GM12874 (cell line): ENCODE data around the gene NQO2.

Source experiments
- CTCF ChIP-seq: IDR thresholded peaks from 2 replicates; pipeline ENCODE4 v1.5.1; 2011; ENCODE audit warnings: low read depth, mild to moderate bottlenecking, control low read depth, low read length, moderate library complexity; ENCODE audit not compliant: insufficient read depth

The NQO2 gene

DNA sequence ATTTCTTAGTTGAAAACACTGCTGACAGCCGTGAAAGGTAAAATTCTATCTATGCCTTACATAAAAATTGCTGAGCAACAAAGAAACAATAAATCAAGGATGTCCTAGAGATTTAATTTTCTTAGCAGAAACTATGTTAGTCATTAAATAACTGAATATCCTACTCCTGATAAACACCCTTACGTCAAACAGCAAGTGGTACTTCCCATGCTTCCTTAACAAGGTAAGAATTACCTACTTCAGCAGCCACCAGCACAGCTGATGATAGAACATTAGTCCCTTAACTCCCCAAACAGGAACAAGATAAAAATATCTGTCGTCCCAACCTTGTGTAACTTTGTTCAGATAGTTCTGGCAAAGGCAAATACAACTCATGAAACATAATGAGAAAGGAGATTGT, 37.1 kb upstream of the NQO2 start:
- TF ChIP-seq CTCF, result no peak

DNA sequence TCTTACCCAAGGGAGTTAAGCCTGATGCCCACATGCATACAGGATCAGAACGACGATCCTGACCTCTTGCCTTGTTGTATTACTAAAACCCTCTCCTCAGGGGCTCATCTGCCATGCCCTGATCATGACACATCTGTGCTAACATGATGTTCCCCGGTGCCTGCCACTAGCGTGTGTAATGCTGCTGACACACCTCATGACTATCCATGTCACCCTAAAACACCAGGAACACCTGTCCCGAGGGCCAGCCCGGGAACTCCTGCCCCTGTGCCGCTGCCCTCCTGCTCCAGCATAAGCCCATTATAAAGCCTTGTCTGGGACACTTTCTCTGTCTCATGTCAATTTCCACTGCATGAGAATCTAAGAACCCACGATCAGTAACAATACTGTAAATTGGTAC, 35.9 kb upstream of the NQO2 start:
- no peak for TF ChIP-seq CTCF

DNA sequence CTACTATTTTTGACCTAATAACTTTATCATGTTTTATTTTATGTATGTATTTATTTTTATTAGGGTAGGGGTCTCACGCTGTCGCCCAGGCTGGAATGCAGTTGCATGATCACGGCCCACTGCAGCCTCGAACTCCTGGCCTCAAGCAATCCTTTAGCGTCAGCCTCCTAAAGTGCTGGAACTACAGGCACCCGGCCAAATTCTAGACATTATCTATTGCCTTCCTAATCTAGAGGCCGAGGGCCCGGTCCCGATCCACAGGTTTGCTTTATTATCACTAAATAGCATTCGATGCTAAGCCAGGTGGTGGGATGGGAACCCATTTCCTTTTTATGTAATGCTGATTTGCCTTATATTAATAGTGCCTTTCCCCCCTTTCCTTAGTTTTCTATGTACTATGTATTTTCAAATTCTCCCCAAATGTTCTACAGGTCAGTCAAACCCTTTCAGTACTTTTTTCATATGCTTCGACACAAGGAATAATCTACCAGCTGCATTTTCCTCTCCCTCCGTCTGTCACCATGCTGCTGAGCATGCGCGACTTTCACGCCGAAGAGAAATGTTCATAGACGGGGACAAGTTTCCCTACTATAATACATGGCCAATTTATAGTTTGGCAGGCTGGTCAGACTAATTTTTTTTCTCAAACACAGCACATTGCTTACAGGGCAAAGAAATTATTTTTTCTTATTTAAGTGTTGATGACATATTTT, 34.7 kb upstream of the NQO2 start:
- TF ChIP-seq CTCF, result no peak

- TF ChIP-seq CTCF, result no peak
These were observed 33.3 kb upstream of the NQO2 start for GRCh38 chr6:2966347-2966746.

DNA sequence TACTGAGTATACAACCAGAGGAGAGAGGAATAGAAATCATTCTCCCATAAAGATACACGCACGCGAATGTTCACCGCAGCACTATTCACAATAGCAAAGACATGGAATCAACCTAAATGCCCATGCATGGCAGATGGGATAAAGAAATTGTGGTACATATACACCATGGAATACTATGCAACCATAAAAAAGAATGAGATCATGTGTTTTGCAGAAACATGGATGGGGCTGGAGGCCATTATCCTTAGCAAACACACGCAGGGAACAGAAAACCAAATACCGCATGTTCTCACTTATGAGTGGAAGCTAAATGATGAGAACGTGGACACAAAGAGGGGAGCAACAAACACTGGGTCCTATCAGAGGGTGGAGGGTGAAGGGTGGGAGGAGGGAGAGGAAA, 31.8 kb upstream of the NQO2 start:
- TF ChIP-seq CTCF, result no peak

- no peak for TF ChIP-seq CTCF
These were observed 31.0 kb upstream of the NQO2 start for GRCh38 chr6:2968600-2969135.

GRCh38 chr6:2969549-2969948, 30.1 kb upstream of the NQO2 start:
- no peak for TF ChIP-seq CTCF
